HG03066 (cell line): Measurements from ENCODE around the gene C8A.

Source experiments
- ATAC-seq: cut with Tn5 transposase; IDR thresholded peaks from one replicate; pipeline ENCODE4 v1.9.1; 2021; ENCODE audit warnings: low read depth; ENCODE audit not compliant: unreplicated experiment

The C8A gene

DNA sequence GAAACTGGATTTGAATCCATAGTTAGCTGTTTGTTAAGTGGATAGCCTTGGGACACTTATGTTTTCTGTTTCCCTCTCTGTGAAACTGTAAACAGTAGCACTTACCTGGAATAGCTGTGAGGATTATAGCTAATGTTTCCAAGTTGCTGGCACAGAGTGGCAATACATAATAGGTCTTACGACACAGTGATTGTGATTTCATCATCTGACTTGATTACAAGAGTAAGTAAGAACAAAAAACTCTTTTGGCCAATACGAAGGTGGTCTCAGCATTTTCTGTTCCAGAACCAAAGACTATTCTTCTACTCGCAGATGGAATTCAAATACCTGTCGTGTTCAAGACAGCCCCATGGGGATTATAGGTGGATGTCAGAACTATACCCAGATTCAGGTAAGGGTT, 109.1 kb downstream of the C8A start:
- ATAC-seq, result no peak

DNA sequence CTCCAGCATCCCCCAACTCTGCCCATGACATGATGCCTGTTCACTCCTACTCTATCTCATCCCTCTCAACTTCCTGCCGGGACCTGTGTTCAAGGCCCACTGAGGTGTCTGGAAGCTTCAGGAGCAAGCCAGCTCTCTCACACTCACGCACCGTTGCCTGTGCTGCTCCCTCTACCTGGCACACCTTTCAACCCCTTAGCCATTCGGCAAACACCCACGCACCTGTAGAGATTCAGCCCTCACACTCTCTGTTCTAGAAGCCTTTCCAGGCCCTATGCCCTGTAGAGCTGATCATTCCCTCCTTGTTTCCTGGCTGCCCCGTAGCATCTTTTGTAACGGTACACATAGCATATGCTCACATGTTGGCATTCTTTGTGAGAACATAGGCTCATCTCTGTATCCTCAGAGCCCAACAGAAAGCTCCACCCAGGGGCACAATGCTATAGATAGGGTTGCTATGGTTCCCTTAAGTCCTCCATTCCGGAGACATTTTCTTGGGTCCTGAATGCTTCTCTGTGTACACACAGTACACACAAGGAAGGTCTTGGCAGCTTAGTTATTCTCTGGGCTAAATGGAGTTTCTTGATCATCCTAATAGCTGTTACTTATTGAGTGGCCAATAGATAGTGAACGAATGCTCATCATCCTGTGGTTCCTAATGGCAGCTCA, 109.9 kb downstream of the C8A start:
- ATAC-seq, result no peak

DNA sequence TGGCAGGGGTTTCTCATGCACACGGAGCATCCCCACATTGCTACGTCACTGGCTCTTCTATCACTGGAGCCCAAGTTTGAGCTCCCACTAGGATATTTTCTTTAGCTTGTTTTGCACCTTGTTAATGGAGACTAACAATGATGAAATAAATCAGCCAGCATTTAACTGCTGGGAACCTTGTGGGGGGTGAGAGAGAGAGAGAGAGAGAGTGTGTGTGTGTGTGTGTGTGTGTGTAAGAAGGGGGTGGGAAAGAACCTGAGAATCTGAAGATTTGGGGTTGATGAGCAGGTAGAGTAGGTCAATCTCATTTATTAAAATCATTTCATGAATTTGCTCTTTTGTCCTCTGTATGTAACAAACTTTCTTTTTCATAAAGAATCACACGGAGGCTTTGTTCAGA, 110.6 kb downstream of the C8A start:
- no peak for ATAC-seq

DNA sequence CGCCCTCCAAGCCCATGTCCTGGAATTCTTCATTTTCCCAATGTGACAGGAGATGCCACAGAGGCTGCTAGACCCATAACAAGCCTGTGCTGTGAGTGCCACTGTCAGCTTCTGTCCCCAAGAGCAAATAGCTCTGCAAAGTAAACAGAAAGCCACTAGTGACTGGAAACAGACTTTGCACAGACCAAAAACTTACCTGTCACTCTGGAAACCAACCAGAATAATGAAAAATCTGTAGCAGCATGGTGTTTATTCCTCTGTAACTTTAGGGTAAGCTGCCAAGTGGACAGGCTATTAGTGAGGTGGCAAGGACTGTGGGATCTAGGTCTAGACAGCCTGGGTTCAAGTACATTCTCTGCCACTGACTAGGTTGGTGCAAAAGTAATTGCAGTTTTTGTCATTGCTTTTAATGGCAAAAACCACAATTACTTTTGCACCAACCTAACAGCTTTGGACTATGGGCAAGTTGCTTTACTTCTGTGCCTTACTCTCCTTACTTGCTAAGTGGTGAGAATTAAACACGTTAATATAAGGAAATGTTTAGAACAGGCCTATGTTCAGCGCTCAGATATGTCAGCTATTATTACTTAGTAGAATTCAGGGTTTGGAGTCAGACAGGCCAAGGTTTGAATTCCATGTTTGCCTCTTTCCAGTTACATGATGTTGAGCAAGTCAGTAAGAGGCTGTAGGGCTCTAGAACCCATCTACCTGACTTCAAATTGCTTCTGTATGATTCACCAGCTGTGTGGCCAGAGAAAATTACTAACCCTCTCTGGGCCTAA, 111.5 kb downstream of the C8A start, which contains the start of gene C8B:
Gene C8B, minus strand, starts transcription at position 100 of the 782 bp plus-strand sequence. Its CDS starts 67 bp downstream, at position 33.
- no peak for ATAC-seq

DNA sequence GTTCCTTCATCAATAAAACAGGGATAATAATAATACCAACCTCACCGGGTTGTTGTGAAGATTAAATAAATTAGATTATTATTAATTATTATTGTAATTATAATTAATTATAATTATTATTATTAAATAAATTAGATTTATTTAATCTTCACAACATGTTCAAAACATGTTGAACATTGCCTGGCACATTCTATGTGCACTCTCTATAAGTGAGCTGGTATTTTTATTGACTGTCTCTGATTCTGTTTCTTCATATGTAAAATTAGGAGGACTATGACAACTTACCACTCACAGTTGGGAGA, 112.1 kb downstream of the C8A start:
- no peak for ATAC-seq

DNA sequence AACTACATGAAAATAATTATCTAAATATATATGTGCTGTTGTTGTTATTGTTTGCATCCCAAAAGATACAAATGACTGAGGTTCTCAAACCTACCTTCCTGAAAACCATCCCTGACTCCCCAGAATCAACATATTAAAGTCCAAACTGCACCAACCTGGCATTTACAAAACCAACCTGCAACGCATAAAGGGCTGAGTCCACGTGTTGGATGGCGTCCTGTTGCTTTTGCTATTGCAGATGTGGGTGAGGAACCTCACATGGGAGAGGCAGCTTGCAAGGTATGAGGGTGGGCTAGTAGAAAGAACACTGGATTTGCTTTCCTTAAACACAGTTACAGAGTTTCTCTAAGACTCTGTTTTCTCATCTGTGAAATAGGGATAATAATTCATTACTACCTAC, 112.8 kb downstream of the C8A start:
- no peak for ATAC-seq
